Common myeloid progenitor, CD34-positive (primary cell): ENCODE measurements around the gene OR2T1.
"Not testable (repeated sequence)": the region's sequence is repeated elsewhere in the genome, so short reads cannot be mapped to it uniquely, and the experiment has no call there.

ENCODE experiments used
- CTCF ChIA-PET: fragments of 350-600 bp; sonication (Branson Sonifier 250); formaldehyde crosslinking; loops from one replicate; lab custom pipeline; 2021; ENCODE audit warnings: antibody characterized with exemption; lab: Charles Lee
- POLR2A ChIA-PET: fragments of 350-600 bp; sonication (Branson Sonifier 250); formaldehyde crosslinking; loops from one replicate; lab custom pipeline; 2021; ENCODE audit warnings: antibody characterized with exemption; lab: Charles Lee
- DNase-seq, 3 donors: peaks; one replicate each; pipeline versions ENCODE4 v3.0.0 to v3.0.0-alpha.2; 2013
- H3K27ac ChIP-seq, 2 experiments: 1 replicate in 1 of 2; 2 replicates in 1 of 2; pipeline ENCODE4 v1.7.0; 2013; ENCODE audit warnings: inconsistent platforms in 2 of 2, low read length in 2 of 2, mild to moderate bottlenecking in 2 of 2, low read depth in 1 of 2, moderate library complexity in 1 of 2; ENCODE audit not compliant: severe bottlenecking in 2 of 2, insufficient read depth in 1 of 2, poor library complexity in 1 of 2
- H3K27me3 ChIP-seq, 5 experiments: replicated peaks in 2 of 5; 1 replicate in 3 of 5; 2 replicates in 2 of 5; pipeline versions ENCODE4 v1.6.1 to v1.7.0; 2013; ENCODE audit warnings: low read length in 4 of 5, mild to moderate bottlenecking in 2 of 5, moderate library complexity in 2 of 5, inconsistent platforms in 1 of 5; ENCODE audit not compliant: insufficient read depth in 5 of 5, control insufficient read depth in 4 of 5
- H3K36me3 ChIP-seq, 4 experiments: 1 replicate in 2 of 4; 2 replicates in 2 of 4; pipeline versions ENCODE4 v1.6.1 to v1.7.0; 2013; ENCODE audit warnings: low read length in 3 of 4, control low read depth in 1 of 4, mild to moderate bottlenecking in 1 of 4; ENCODE audit not compliant: control insufficient read depth in 4 of 4, insufficient read depth in 4 of 4
- H3K4me1 ChIP-seq, 4 experiments: 1 replicate in 3 of 4; 2 replicates in 1 of 4; pipeline versions ENCODE4 v1.6.1 to v1.7.1; 2013; ENCODE audit warnings: low read length in 3 of 4, mild to moderate bottlenecking in 3 of 4, control low read depth in 1 of 4, inconsistent platforms in 1 of 4, moderate library complexity in 1 of 4; ENCODE audit not compliant: control insufficient read depth in 4 of 4, insufficient read depth in 4 of 4; ENCODE audit errors: control extremely low read depth in 1 of 4
- H3K4me3 ChIP-seq, 7 experiments: 1 replicate in 4 of 7; 2 replicates in 3 of 7; pipeline versions ENCODE4 v1.5.1 to v1.7.0; 2013; ENCODE audit warnings: mild to moderate bottlenecking in 7 of 7, low read length in 6 of 7, moderate library complexity in 6 of 7, inconsistent platforms in 2 of 7, low read depth in 2 of 7, control low read depth in 1 of 7; ENCODE audit not compliant: insufficient read depth in 4 of 7, control insufficient read depth in 1 of 7; ENCODE audit errors: extremely low read depth in 1 of 7
- H3K9me3 ChIP-seq, 5 experiments: 1 replicate in 4 of 5; 2 replicates in 1 of 5; pipeline versions ENCODE4 v1.6.1 to v1.7.1; 2013; ENCODE audit warnings: low read length in 4 of 5, mild to moderate bottlenecking in 2 of 5, inconsistent platforms in 1 of 5, low read depth in 1 of 5, moderate library complexity in 1 of 5; ENCODE audit not compliant: control insufficient read depth in 4 of 5, insufficient read depth in 2 of 5; ENCODE audit errors: control extremely low read depth in 1 of 5
- WGBS: methylation state at CpG from one replicate; pipeline ENCODE4 v1.1.5; 2013; ENCODE audit not compliant: insufficient coverage; 5-methylcytosine and 5-hydroxymethylcytosine counted together

The OR2T1 gene

GRCh38 chr1:248434913-248435312, 32.1 kb downstream of the OR2T1 start:
- H3K9me3 ChIP-seq, CTCF ChIA-PET, H3K27me3 ChIP-seq, POLR2A ChIA-PET, H3K4me1 ChIP-seq, DNase-seq, H3K36me3 ChIP-seq, H3K27ac ChIP-seq, H3K4me3 ChIP-seq: not testable (repeated sequence)
- WGBS: no CpG with 5 or more reads among the region's 6 CpGs

DNA sequence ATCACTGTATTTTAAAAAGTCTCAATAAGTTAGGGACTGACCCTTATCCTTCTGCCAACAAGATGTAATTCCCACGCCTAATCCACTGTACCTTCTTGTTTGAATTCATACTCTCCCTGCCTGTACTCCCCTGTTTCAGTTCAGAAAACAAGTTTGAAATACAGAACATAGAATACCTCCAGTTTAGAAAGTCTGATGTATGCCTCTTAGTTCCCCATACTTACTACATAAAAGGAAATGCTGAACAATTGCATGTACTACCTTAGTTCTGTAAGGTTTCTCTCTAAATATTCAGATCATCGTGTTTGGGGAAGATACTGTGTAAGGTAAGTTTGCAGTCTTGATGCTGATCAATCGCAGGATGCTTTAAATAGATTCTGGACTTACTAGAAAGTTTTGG, 33.5 kb downstream of the OR2T1 start:
- H3K27me3 ChIP-seq, POLR2A ChIA-PET, CTCF ChIA-PET, H3K9me3 ChIP-seq, DNase-seq, H3K4me1 ChIP-seq, H3K4me3 ChIP-seq, H3K27ac ChIP-seq, H3K36me3 ChIP-seq: not testable (repeated sequence)
- 100% methylated on average over 1 of the region's 3 CpGs for WGBS

- WGBS: no CpG with 5 or more reads among the region's 1 CpG
- CTCF ChIA-PET, H3K4me1 ChIP-seq, H3K9me3 ChIP-seq, H3K36me3 ChIP-seq, H3K27me3 ChIP-seq, H3K27ac ChIP-seq, H3K4me3 ChIP-seq, POLR2A ChIA-PET, DNase-seq: not testable (repeated sequence)
Measured at GRCh38 chr1:248438668-248439067, 35.8 kb downstream of the OR2T1 start.

GRCh38 chr1:248439283-248439682, 36.4 kb downstream of the OR2T1 start:
- DNase-seq, CTCF ChIA-PET, H3K27ac ChIP-seq, H3K4me3 ChIP-seq, H3K9me3 ChIP-seq, H3K36me3 ChIP-seq, H3K4me1 ChIP-seq, POLR2A ChIA-PET, H3K27me3 ChIP-seq: not testable (repeated sequence)
- 94% methylated on average over 4 of the region's 5 CpGs for WGBS

DNA sequence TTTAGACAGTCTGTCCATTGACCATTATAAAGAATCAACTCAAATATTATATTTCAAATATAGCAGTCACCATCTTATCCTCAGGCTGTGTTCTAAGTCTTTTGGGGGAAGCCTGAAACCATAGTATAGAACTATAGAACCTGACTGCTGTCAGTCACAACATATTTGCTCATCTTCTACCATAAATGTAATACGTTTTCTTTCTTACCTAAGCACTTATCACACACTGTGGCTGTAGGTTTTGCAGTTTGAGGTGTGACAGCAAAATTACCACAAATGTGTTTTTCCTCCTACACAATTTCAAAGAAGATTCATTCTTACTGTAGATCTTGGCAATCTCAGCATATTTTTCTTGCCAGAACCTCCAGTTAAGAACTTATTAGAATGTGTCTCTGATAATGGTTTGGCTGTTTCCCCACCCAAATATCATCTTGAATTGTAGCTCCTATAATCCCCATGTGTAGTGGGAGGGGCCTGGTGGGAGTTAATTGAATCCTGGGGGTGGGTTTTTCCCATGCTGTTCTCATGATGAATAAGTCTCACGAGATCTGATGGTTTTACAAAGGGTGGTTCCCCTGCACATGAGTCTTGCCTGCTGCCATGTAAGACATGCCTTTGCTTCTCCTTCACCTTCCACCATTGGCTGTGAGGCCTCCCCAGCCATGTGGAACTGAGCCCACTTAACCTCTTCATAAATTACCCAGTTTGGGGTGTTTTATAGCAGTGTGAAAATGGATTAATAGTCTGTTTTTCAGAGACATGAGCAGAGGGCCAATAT, 39.8 kb downstream of the OR2T1 start:
- H3K27ac ChIP-seq, H3K36me3 ChIP-seq, CTCF ChIA-PET, DNase-seq, H3K27me3 ChIP-seq, H3K4me3 ChIP-seq, H3K9me3 ChIP-seq, POLR2A ChIA-PET, H3K4me1 ChIP-seq: not testable (repeated sequence)
- WGBS: no CpG with 5 or more reads among the region's 2 CpGs

DNA sequence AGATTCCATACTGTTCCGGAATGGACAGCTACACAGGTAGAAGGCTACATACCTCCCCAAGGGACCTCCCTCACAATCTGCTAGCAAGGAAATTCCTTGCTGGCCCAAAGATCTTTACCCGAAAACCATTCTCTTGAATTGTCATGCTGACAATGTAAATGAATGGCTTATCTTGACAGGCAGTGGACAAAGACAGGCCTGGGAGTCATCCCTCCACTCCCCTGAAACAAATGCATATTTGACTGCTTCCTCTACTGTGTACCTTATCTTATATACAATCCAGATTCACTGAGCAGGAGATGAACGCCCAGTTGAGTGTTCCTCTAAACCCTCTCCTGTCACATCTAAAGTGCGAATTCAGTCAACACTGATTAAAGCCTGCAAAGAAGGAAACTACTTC, 41.8 kb downstream of the OR2T1 start:
- DNase-seq, H3K27ac ChIP-seq, POLR2A ChIA-PET, H3K4me1 ChIP-seq, H3K4me3 ChIP-seq, H3K9me3 ChIP-seq, H3K27me3 ChIP-seq, H3K36me3 ChIP-seq, CTCF ChIA-PET: not testable (repeated sequence)
- 100% methylated on average over 4 of the region's 4 CpGs for WGBS

- H3K4me1 ChIP-seq, DNase-seq, H3K27ac ChIP-seq, CTCF ChIA-PET, H3K36me3 ChIP-seq, H3K4me3 ChIP-seq, H3K9me3 ChIP-seq, H3K27me3 ChIP-seq: not testable (repeated sequence)
- WGBS: no CpG with 5 or more reads among the region's 2 CpGs
- POLR2A ChIA-PET: interaction anchor here (0.7 kb wide), 1 partner anchor 1235 kb away, joined by 3 read pairs; no protein-coding TSS in a partner anchor
Measured at GRCh38 chr1:248445399-248445798, 42.6 kb downstream of the OR2T1 start, which contains the start of gene OR2T2. TSS of gene OR2T2 (plus strand) at chr1:248445637. CDS start at chr1:248452798, 7,161 bp downstream.
